ENCODE measurements around the gene ARAP2.

- TF ChIP-seq, protein P1, sequence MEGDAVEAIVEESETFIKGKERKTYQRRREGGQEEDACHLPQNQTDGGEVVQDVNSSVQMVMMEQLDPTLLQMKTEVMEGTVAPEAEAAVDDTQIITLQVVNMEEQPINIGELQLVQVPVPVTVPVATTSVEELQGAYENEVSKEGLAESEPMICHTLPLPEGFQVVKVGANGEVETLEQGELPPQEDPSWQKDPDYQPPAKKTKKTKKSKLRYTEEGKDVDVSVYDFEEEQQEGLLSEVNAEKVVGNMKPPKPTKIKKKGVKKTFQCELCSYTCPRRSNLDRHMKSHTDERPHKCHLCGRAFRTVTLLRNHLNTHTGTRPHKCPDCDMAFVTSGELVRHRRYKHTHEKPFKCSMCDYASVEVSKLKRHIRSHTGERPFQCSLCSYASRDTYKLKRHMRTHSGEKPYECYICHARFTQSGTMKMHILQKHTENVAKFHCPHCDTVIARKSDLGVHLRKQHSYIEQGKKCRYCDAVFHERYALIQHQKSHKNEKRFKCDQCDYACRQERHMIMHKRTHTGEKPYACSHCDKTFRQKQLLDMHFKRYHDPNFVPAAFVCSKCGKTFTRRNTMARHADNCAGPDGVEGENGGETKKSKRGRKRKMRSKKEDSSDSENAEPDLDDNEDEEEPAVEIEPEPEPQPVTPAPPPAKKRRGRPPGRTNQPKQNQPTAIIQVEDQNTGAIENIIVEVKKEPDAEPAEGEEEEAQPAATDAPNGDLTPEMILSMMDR (IDR thresholded peaks at IDR 0.05; ENCODE audit: extremely low read depth in 1 of 2, insufficient read depth in 1 of 2, low read depth in 1 of 2, low read length in 2 of 2), result no peak
- TF ChIP-seq POLR2A (IDR thresholded peaks at IDR 0.05; ENCODE audit: low read depth, low read length) (no peak), JUN (IDR thresholded peaks at IDR 0.05; ENCODE audit: borderline replicate concordance, insufficient read depth, insufficient read length, low read depth) (no peak)
Measured at GRCh38 chr4:36043901-36044300, 200.4 kb downstream of the ARAP2 start.

Data from endothelial cell of umbilical vein (primary cell).